Measurements from ENCODE around the gene ABI2.
"Not testable (repeated sequence)": the region's sequence is repeated elsewhere in the genome, so short reads cannot be mapped to it uniquely, and the experiment has no call there.

ABI2 gene

GRCh38 chr2:203340791-203341487 lies 12.7 kb downstream of the ABI2 start:
- TF ChIP-seq EZH2 (IDR thresholded peaks at IDR 0.05; ENCODE audit: borderline replicate concordance, low read length), result no peak
- TF ChIP-seq CTCF (IDR thresholded peaks at IDR 0.05; ENCODE audit: low read length), result no peak
- Histone ChIP-seq H3K4me1 (ENCODE audit: insufficient read depth, low read length, severe bottlenecking) (no peaks in the 10 kb centered on the region), H3K9me2 (ENCODE audit: low read depth, low read length) (no peaks in the 10 kb centered on the region), H3K79me2 (ENCODE audit: insufficient read depth, low read length) (no peaks in the 10 kb centered on the region), H3K4me3 (ENCODE audit: low read depth, low read length, poor library complexity, severe bottlenecking) (no peak overlapping the region), H3K27me3 (ENCODE audit: insufficient read depth, low read length) (no peaks in the 10 kb centered on the region), H3K9ac (ENCODE audit: low read length) (no peak overlapping the region), H3K36me3 (ENCODE audit: insufficient read depth, low read length) (peaks cover 9% of the 10 kb centered on the region; the same call in 1 of the 2 replicates), H3K4me2 (ENCODE audit: low read length) (no peak overlapping the region), H3K9me3 (ENCODE audit: low read length) (no peaks in the 10 kb centered on the region), H2AFZ (ENCODE audit: low read length) (no peak overlapping the region), H3K27ac (ENCODE audit: low read depth, low read length, poor library complexity, severe bottlenecking) (no peak overlapping the region), H3F3A (ENCODE audit: insufficient read depth, low read length) (no peaks in the 10 kb centered on the region), H4K20me1 (ENCODE audit: insufficient read depth, low read length) (no peaks in the 10 kb centered on the region)

GRCh38 chr2:203341741-203342310 lies 13.6 kb downstream of the ABI2 start:
- H3F3A ChIP-seq (ENCODE audit: insufficient read depth, low read length), result no peaks in the 10 kb centered on the region
- no peak overlapping the region for H3K9ac ChIP-seq (ENCODE audit: low read length)
- H4K20me1 ChIP-seq (ENCODE audit: insufficient read depth, low read length), result no peaks in the 10 kb centered on the region
- H3K9me2 ChIP-seq (ENCODE audit: low read depth, low read length), result no peaks in the 10 kb centered on the region
- no peaks in the 10 kb centered on the region for H3K9me3 ChIP-seq (ENCODE audit: low read length)
- no peak overlapping the region for H2AFZ ChIP-seq (ENCODE audit: low read length)
- H3K36me3 ChIP-seq (ENCODE audit: insufficient read depth, low read length), result peaks cover 4% of the 10 kb centered on the region; the same call in 1 of the 2 replicates
- no peak overlapping the region for H3K27ac ChIP-seq (ENCODE audit: low read depth, low read length, poor library complexity, severe bottlenecking)
- no peak overlapping the region for H3K4me3 ChIP-seq (ENCODE audit: low read depth, low read length, poor library complexity, severe bottlenecking)
- H3K4me2 ChIP-seq (ENCODE audit: low read length), result no peak overlapping the region
- H3K4me1 ChIP-seq (ENCODE audit: insufficient read depth, low read length, severe bottlenecking), result no peaks in the 10 kb centered on the region
- H3K79me2 ChIP-seq (ENCODE audit: insufficient read depth, low read length), result no peaks in the 10 kb centered on the region
- no peaks in the 10 kb centered on the region for H3K27me3 ChIP-seq (ENCODE audit: insufficient read depth, low read length)
- TF ChIP-seq CTCF (IDR thresholded peaks at IDR 0.05; ENCODE audit: low read length), result no peak
- no peak for TF ChIP-seq EZH2 (IDR thresholded peaks at IDR 0.05; ENCODE audit: borderline replicate concordance, low read length)

- not testable (repeated sequence) for H3K4me2 ChIP-seq (ENCODE audit: low read length); H3K27ac ChIP-seq (ENCODE audit: low read depth, low read length, poor library complexity, severe bottlenecking); H3K36me3 ChIP-seq (ENCODE audit: insufficient read depth, low read length); H3K27me3 ChIP-seq (ENCODE audit: insufficient read depth, low read length); H3K4me3 ChIP-seq (ENCODE audit: low read depth, low read length, poor library complexity, severe bottlenecking); H2AFZ ChIP-seq (ENCODE audit: low read length); H3K4me1 ChIP-seq (ENCODE audit: insufficient read depth, low read length, severe bottlenecking); H3K9me3 ChIP-seq (ENCODE audit: low read length); H4K20me1 ChIP-seq (ENCODE audit: insufficient read depth, low read length); H3K9me2 ChIP-seq (ENCODE audit: low read depth, low read length); H3F3A ChIP-seq (ENCODE audit: insufficient read depth, low read length); H3K9ac ChIP-seq (ENCODE audit: low read length); H3K79me2 ChIP-seq (ENCODE audit: insufficient read depth, low read length)
Observed at GRCh38 chr2:203342374-203342773, 14.2 kb downstream of the ABI2 start.

GRCh38 chr2:203344667-203345066 lies 16.5 kb downstream of the ABI2 start:
- peaks cover 4% of the 10 kb centered on the region; the same call in 1 of the 2 replicates for H3K36me3 ChIP-seq (ENCODE audit: insufficient read depth, low read length)
- no peaks in the 10 kb centered on the region for H3K9me2 ChIP-seq (ENCODE audit: low read depth, low read length)
- H3K9ac ChIP-seq (ENCODE audit: low read length), result no peak overlapping the region
- H3F3A ChIP-seq (ENCODE audit: insufficient read depth, low read length), result no peaks in the 10 kb centered on the region
- H3K4me3 ChIP-seq (ENCODE audit: low read depth, low read length, poor library complexity, severe bottlenecking), result no peak overlapping the region
- no peaks in the 10 kb centered on the region for H4K20me1 ChIP-seq (ENCODE audit: insufficient read depth, low read length)
- no peak overlapping the region for H3K4me2 ChIP-seq (ENCODE audit: low read length)
- no peak for TF ChIP-seq CTCF (IDR thresholded peaks at IDR 0.05; ENCODE audit: low read length)
- no peak for TF ChIP-seq EZH2 (IDR thresholded peaks at IDR 0.05; ENCODE audit: borderline replicate concordance, low read length)
- H2AFZ ChIP-seq (ENCODE audit: low read length), result no peak overlapping the region
- H3K27ac ChIP-seq (ENCODE audit: low read depth, low read length, poor library complexity, severe bottlenecking), result no peak overlapping the region
- no peaks in the 10 kb centered on the region for H3K79me2 ChIP-seq (ENCODE audit: insufficient read depth, low read length)
- H3K4me1 ChIP-seq (ENCODE audit: insufficient read depth, low read length, severe bottlenecking), result no peaks in the 10 kb centered on the region
- no peaks in the 10 kb centered on the region for H3K27me3 ChIP-seq (ENCODE audit: insufficient read depth, low read length)
- H3K9me3 ChIP-seq (ENCODE audit: low read length), result no peaks in the 10 kb centered on the region

Measured in OCI-LY1 (cell line).